ENCODE data around the gene PIEZO2. TPM values are rescaled to one million over a fixed set of nuclear protein-coding genes. Genes with fewer than 3 reads are reported as not detected.

Gene PIEZO2
- total and polyA plus RNA-seq, 12 donors, result 0.07 to 1.4 (median 0.25) TPM; not detected in 1

- no peak overlapping the region for H3K4me3 ChIP-seq
- peaks cover 20 to 81% (median 70%) of the 10 kb centered on the region in 7 donors for H3K27me3 ChIP-seq
- intact Hi-C loops (cut with DNase I), result loop anchor here in 9 of 10 donors (5.0 to 10.0 kb wide), 6 partner anchors 285 to 1175 kb away; no protein-coding TSS in a partner anchor
These were observed 874 bp upstream of the PIEZO2 start for GRCh38 chr18:11150271-11150615.

GRCh38 chr18:11148680-11149440 lies 509 bp downstream of the PIEZO2 start:
- WGBS, 2 donors, result 1% methylated on average over 83 to 86 of the region's 86 CpGs
- no peaks in the 10 kb centered on the region for H3K9me3 ChIP-seq
- no peak for TF ChIP-seq CTCF (IDR thresholded peaks at IDR 0.05)
- no peak overlapping the region for H3K27ac ChIP-seq
- no peaks in the 10 kb centered on the region for H3K36me3 ChIP-seq
- H3K27me3 ChIP-seq, result peaks cover 20 to 91% (median 74%) of the 10 kb centered on the region in 7 donors
- H3K4me1 ChIP-seq, result peaks cover 0 to 28% (median 15%) of the 10 kb centered on the region in 9 donors
- peak in 1 of 8 donors; percentile 18 for ATAC-seq
- no peak for DNase-seq
- peak overlapping the region; percentile 4 to 53 (median 40) for H3K4me3 ChIP-seq
- intact Hi-C loops (cut with DNase I), result loop anchor here in 2 of 10 donors (5.0 to 10.0 kb wide), 4 partner anchors 54 to 364 kb away; no protein-coding TSS in a partner anchor

More at GRCh38 chr18:11150271-11150615, 874 bp upstream of the PIEZO2 start:
- peaks cover 0 to 28% (median 15%) of the 10 kb centered on the region in 9 donors for H3K4me1 ChIP-seq
- H3K9me3 ChIP-seq, result no peaks in the 10 kb centered on the region
- no peak overlapping the region for H3K27ac ChIP-seq
- no peak for DNase-seq
- 57 to 58% methylated on average over 5 of the region's 5 CpGs for WGBS, 2 donors
- no peaks in the 10 kb centered on the region for H3K36me3 ChIP-seq
- no peak for TF ChIP-seq CTCF (IDR thresholded peaks at IDR 0.05)
- ATAC-seq, result no peak

GRCh38 chr18:11147962-11148679 lies 1.2 kb downstream of the PIEZO2 start:
- Histone ChIP-seq H3K9me3 (no peaks in the 10 kb centered on the region), H3K27me3 (peaks cover 20 to 91% (median 74%) of the 10 kb centered on the region in 7 donors), H3K36me3 (no peaks in the 10 kb centered on the region), H3K27ac (no peak overlapping the region), H3K4me3 (peak overlapping the region in 8 of 10 donors; percentile 32 to 53 (median 44)), H3K4me1 (peaks cover 0 to 28% (median 15%) of the 10 kb centered on the region in 9 donors)
- WGBS, 2 donors, result 4 to 5% methylated on average over 39 of the region's 39 CpGs
- TF ChIP-seq CTCF (IDR thresholded peaks at IDR 0.05), result no peak
- no peak for DNase-seq
- intact Hi-C loops (cut with DNase I), result loop anchor here in 2 of 10 donors (5.0 to 10.0 kb wide), 4 partner anchors 53 to 363 kb away; no protein-coding TSS in a partner anchor
- no peak for ATAC-seq

GRCh38 chr18:11147371-11147951 lies 1.9 kb downstream of the PIEZO2 start:
- H3K27me3 ChIP-seq, result peaks cover 20 to 90% (median 70%) of the 10 kb centered on the region in 7 donors
- peak overlapping the region in 1 of 10 donors; percentile 48 for H3K4me3 ChIP-seq
- 13% methylated on average over 23 of the region's 23 CpGs for WGBS, 2 donors
- peaks cover 0 to 28% (median 15%) of the 10 kb centered on the region in 9 donors for H3K4me1 ChIP-seq
- DNase-seq, result no peak
- H3K9me3 ChIP-seq, result no peaks in the 10 kb centered on the region
- peak in 1 of 8 donors; percentile 24 for ATAC-seq
- no peaks in the 10 kb centered on the region for H3K36me3 ChIP-seq
- no peak for TF ChIP-seq CTCF (IDR thresholded peaks at IDR 0.05)
- no peak overlapping the region for H3K27ac ChIP-seq
- intact Hi-C loops (cut with DNase I), result loop anchor here in 2 of 10 donors (5.0 to 10.0 kb wide), 4 partner anchors 53 to 363 kb away; no protein-coding TSS in a partner anchor
